ENCODE measurements around the gene LSG1.

DNA sequence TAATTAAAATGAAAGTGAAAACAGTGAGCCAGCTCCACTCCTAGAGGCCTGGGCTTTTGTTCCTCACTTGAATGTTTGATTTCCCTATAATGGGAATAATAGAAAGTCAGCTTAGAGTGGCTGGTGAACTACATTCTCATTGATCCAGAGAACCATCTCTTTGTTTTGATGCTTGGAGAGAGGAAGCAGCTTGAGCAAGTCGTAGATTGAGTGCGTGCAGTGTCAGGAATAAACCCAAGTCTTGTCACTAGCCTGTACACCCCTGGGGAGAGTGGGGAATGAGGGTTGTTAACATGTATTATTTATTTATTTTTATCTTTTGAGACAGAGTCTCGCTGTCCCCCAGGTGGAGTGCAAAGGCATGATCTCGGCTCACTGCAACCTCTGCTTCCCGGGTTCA, 885 bp upstream of the LSG1 start:
- TF ChIP-seq, protein P1, sequence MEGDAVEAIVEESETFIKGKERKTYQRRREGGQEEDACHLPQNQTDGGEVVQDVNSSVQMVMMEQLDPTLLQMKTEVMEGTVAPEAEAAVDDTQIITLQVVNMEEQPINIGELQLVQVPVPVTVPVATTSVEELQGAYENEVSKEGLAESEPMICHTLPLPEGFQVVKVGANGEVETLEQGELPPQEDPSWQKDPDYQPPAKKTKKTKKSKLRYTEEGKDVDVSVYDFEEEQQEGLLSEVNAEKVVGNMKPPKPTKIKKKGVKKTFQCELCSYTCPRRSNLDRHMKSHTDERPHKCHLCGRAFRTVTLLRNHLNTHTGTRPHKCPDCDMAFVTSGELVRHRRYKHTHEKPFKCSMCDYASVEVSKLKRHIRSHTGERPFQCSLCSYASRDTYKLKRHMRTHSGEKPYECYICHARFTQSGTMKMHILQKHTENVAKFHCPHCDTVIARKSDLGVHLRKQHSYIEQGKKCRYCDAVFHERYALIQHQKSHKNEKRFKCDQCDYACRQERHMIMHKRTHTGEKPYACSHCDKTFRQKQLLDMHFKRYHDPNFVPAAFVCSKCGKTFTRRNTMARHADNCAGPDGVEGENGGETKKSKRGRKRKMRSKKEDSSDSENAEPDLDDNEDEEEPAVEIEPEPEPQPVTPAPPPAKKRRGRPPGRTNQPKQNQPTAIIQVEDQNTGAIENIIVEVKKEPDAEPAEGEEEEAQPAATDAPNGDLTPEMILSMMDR (IDR thresholded peaks at IDR 0.05) = no peak
- TF ChIP-seq EZH2 (IDR thresholded peaks at IDR 0.05) (no peak), EZH2phosphoT487 (IDR thresholded peaks at IDR 0.05) (no peak)

All from neural progenitor cell (in vitro differentiated cells).